Measurements from ENCODE around the gene SORCS1.
"Not testable (repeated sequence)": the region's sequence is repeated elsewhere in the genome, so short reads cannot be mapped to it uniquely, and the experiment has no call there.

Gene SORCS1

GRCh38 chr10:106952033-106952432, 212.5 kb downstream of the SORCS1 start:
- no peak for DNase-seq (ENCODE audit: low spot score in 2 of 2)
- H3K9me3 ChIP-seq = no peaks in the 10 kb centered on the region; the same call in 1 of the 2 replicates
- in situ Hi-C loops (cut with MboI; ENCODE audit: low sequenced_read_pairs) = no loop called here
- no peaks in the 10 kb centered on the region for H3K4me1 ChIP-seq
- no peak overlapping the region for H3K4me3 ChIP-seq
- no peaks in the 10 kb centered on the region for H3K27me3 ChIP-seq (ENCODE audit: low read depth)
- no peaks in the 10 kb centered on the region for H3K36me3 ChIP-seq (replicated peaks)

GRCh38 chr10:106949680-106950478, 214.6 kb downstream of the SORCS1 start:
- no peak overlapping the region for H3K4me3 ChIP-seq
- no peaks in the 10 kb centered on the region for H3K27me3 ChIP-seq (ENCODE audit: low read depth)
- no peaks in the 10 kb centered on the region for H3K4me1 ChIP-seq
- in situ Hi-C loops (cut with MboI; ENCODE audit: low sequenced_read_pairs) = no loop called here
- no peaks in the 10 kb centered on the region; the same call in 1 of the 2 replicates for H3K9me3 ChIP-seq
- no peaks in the 10 kb centered on the region for H3K36me3 ChIP-seq (replicated peaks)
- DNase-seq (ENCODE audit: low spot score in 2 of 2) = no peak

GRCh38 chr10:106947643-106948042, 216.9 kb downstream of the SORCS1 start:
- in situ Hi-C loops (cut with MboI; ENCODE audit: low sequenced_read_pairs) = no loop called here
- DNase-seq (ENCODE audit: low spot score in 2 of 2) = no peak
- no peaks in the 10 kb centered on the region for H3K27me3 ChIP-seq (ENCODE audit: low read depth)
- no peak overlapping the region for H3K4me3 ChIP-seq
- no peaks in the 10 kb centered on the region for H3K4me1 ChIP-seq
- H3K36me3 ChIP-seq (replicated peaks) = no peaks in the 10 kb centered on the region
- no peaks in the 10 kb centered on the region; the same call in 1 of the 2 replicates for H3K9me3 ChIP-seq

- H3K4me3 ChIP-seq = no peak overlapping the region
- no peak for DNase-seq (ENCODE audit: low spot score in 2 of 2)
- H3K9me3 ChIP-seq = no peaks in the 10 kb centered on the region
- H3K36me3 ChIP-seq (replicated peaks) = no peaks in the 10 kb centered on the region
- in situ Hi-C loops (cut with MboI; ENCODE audit: low sequenced_read_pairs) = no loop called here
- no peaks in the 10 kb centered on the region for H3K27me3 ChIP-seq (ENCODE audit: low read depth)
- no peaks in the 10 kb centered on the region for H3K4me1 ChIP-seq
Measured at GRCh38 chr10:106942035-106942662, 222.4 kb downstream of the SORCS1 start.

GRCh38 chr10:106941297-106942034, 223.0 kb downstream of the SORCS1 start:
- H3K4me1 ChIP-seq = no peaks in the 10 kb centered on the region
- no peaks in the 10 kb centered on the region for H3K36me3 ChIP-seq (replicated peaks)
- in situ Hi-C loops (cut with MboI; ENCODE audit: low sequenced_read_pairs) = no loop called here
- H3K27me3 ChIP-seq (ENCODE audit: low read depth) = no peaks in the 10 kb centered on the region
- no peak overlapping the region for H3K4me3 ChIP-seq
- H3K9me3 ChIP-seq = no peaks in the 10 kb centered on the region
- no peak for DNase-seq (ENCODE audit: low spot score in 2 of 2)

- DNase-seq (ENCODE audit: low spot score in 2 of 2) = no peak
- H3K4me1 ChIP-seq = no peaks in the 10 kb centered on the region
- no peak overlapping the region for H3K4me3 ChIP-seq
- H3K36me3 ChIP-seq (replicated peaks) = no peaks in the 10 kb centered on the region
- H3K27me3 ChIP-seq (ENCODE audit: low read depth) = no peaks in the 10 kb centered on the region
- no peaks in the 10 kb centered on the region for H3K9me3 ChIP-seq
- in situ Hi-C loops (cut with MboI; ENCODE audit: low sequenced_read_pairs) = no loop called here
Measured at GRCh38 chr10:106938513-106938912, 226.0 kb downstream of the SORCS1 start.

- no peak overlapping the region for H3K4me3 ChIP-seq
- no peaks in the 10 kb centered on the region for H3K4me1 ChIP-seq
- DNase-seq (ENCODE audit: low spot score in 2 of 2) = no peak
- no peaks in the 10 kb centered on the region for H3K27me3 ChIP-seq (ENCODE audit: low read depth)
- in situ Hi-C loops (cut with MboI; ENCODE audit: low sequenced_read_pairs) = no loop called here
- no peaks in the 10 kb centered on the region for H3K36me3 ChIP-seq (replicated peaks)
- H3K9me3 ChIP-seq = no peaks in the 10 kb centered on the region
Measured at GRCh38 chr10:106935978-106936451, 228.5 kb downstream of the SORCS1 start.

GRCh38 chr10:106931853-106932249, 232.7 kb downstream of the SORCS1 start:
- Histone ChIP-seq H3K4me1 (no peaks in the 10 kb centered on the region), H3K4me3 (no peak overlapping the region)
- in situ Hi-C loops (cut with MboI; ENCODE audit: low sequenced_read_pairs) = no loop called here

GRCh38 chr10:106931159-106931852, 233.2 kb downstream of the SORCS1 start:
- Histone ChIP-seq H3K36me3 (replicated peaks) (no peaks in the 10 kb centered on the region), H3K9me3 (no peaks in the 10 kb centered on the region), H3K4me3 (no peak overlapping the region), H3K4me1 (no peaks in the 10 kb centered on the region), H3K27me3 (ENCODE audit: low read depth) (no peaks in the 10 kb centered on the region)
- DNase-seq (ENCODE audit: low spot score in 2 of 2) = no peak
- in situ Hi-C loops (cut with MboI; ENCODE audit: low sequenced_read_pairs) = no loop called here

More at GRCh38 chr10:106931853-106932249, 232.7 kb downstream of the SORCS1 start:
- Histone ChIP-seq H3K9me3 (no peaks in the 10 kb centered on the region), H3K27me3 (ENCODE audit: low read depth) (no peaks in the 10 kb centered on the region), H3K36me3 (replicated peaks) (no peaks in the 10 kb centered on the region)
- no peak for DNase-seq (ENCODE audit: low spot score in 2 of 2)

GRCh38 chr10:106930751-106931150, 233.8 kb downstream of the SORCS1 start:
- Histone ChIP-seq H3K36me3 (replicated peaks) (no peaks in the 10 kb centered on the region), H3K4me3 (no peak overlapping the region)
- in situ Hi-C loops (cut with MboI; ENCODE audit: low sequenced_read_pairs) = no loop called here

GRCh38 chr10:106929291-106929895, 235.1 kb downstream of the SORCS1 start:
- H3K9me3 ChIP-seq = no peaks in the 10 kb centered on the region
- H3K36me3 ChIP-seq (replicated peaks) = no peaks in the 10 kb centered on the region
- H3K4me1 ChIP-seq = no peaks in the 10 kb centered on the region
- no peak overlapping the region for H3K4me3 ChIP-seq
- H3K27me3 ChIP-seq (ENCODE audit: low read depth) = no peaks in the 10 kb centered on the region
- no peak for DNase-seq (ENCODE audit: low spot score in 2 of 2)
- in situ Hi-C loops (cut with MboI; ENCODE audit: low sequenced_read_pairs) = no loop called here

More at GRCh38 chr10:106930751-106931150, 233.8 kb downstream of the SORCS1 start:
- DNase-seq (ENCODE audit: low spot score in 2 of 2) = no peak
- H3K27me3 ChIP-seq (ENCODE audit: low read depth) = no peaks in the 10 kb centered on the region
- H3K4me1 ChIP-seq = no peaks in the 10 kb centered on the region
- H3K9me3 ChIP-seq = no peaks in the 10 kb centered on the region

- H3K36me3 ChIP-seq (replicated peaks); in situ Hi-C loops (cut with MboI; ENCODE audit: low sequenced_read_pairs); H3K9me3 ChIP-seq; H3K4me3 ChIP-seq; DNase-seq (ENCODE audit: low spot score in 2 of 2); H3K4me1 ChIP-seq; H3K27me3 ChIP-seq (ENCODE audit: low read depth): not testable (repeated sequence)
Measured at GRCh38 chr10:106928151-106928550, 236.4 kb downstream of the SORCS1 start.

GRCh38 chr10:106925191-106925590, 239.3 kb downstream of the SORCS1 start:
- no peaks in the 10 kb centered on the region for H3K36me3 ChIP-seq (replicated peaks)
- no peaks in the 10 kb centered on the region for H3K9me3 ChIP-seq
- no peak overlapping the region for H3K4me3 ChIP-seq
- DNase-seq (ENCODE audit: low spot score in 2 of 2) = no peak
- in situ Hi-C loops (cut with MboI; ENCODE audit: low sequenced_read_pairs) = no loop called here
- H3K27me3 ChIP-seq (ENCODE audit: low read depth) = no peaks in the 10 kb centered on the region
- H3K4me1 ChIP-seq = no peaks in the 10 kb centered on the region
